Right lobe of liver (tissue), 6 donors: ENCODE data around the gene ELFN1. TPM values are rescaled to one million over a fixed set of nuclear protein-coding genes. Genes with fewer than 3 reads are reported as not detected.

Source experiments
- ATAC-seq, 4 donors: fragments of 200-7000 bp; cut with Tn5 transposase; one replicate each; pipeline ENCODE4 v1.9.1; 2020; ENCODE audit warnings: mild to moderate bottlenecking in 4 of 4, moderate library complexity in 4 of 4
- DNase-seq, 3 donors: peaks; one replicate each; pipeline ENCODE4 v3.0.0-alpha.2; 2020
- H3K27ac ChIP-seq, 3 donors: fragments of 200-600 bp; one replicate each; pipeline ENCODE4 v1.8.0; 2022
- H3K27me3 ChIP-seq, 2 donors: fragments of 200-600 bp; one replicate each; pipeline ENCODE4 v1.8.0; 2022
- H3K36me3 ChIP-seq, 4 donors: fragments of 200-600 bp; sonication (generic) in 1 of 4; one replicate each; pipeline versions ENCODE4 v1.5.1 to v1.8.0; 2017 to 2022; ENCODE audit warnings: control low read depth in 1 of 4
- H3K4me1 ChIP-seq, 4 donors: fragments of 200-600 bp; sonication (generic) in 1 of 4; one replicate each; pipeline versions ENCODE4 v1.5.1 to v1.8.0; 2017 to 2022; ENCODE audit warnings: control low read depth in 1 of 4
- H3K4me3 ChIP-seq, 3 donors: fragments of 200-600 bp; one replicate each; pipeline ENCODE4 v1.8.0; 2022
- H3K9me3 ChIP-seq, 4 donors: fragments of 200-600 bp; sonication (generic) in 1 of 4; one replicate each; pipeline versions ENCODE4 v1.5.1 to v1.8.0; 2017 to 2022; ENCODE audit warnings: control low read depth in 1 of 4
- CTCF ChIP-seq, 4 donors: fragments of 200-600 bp in 3 of 4; fragments of 450-650 bp in 1 of 4; IDR thresholded peaks; one replicate each; pipeline versions ENCODE4 v1.5.1 to v1.8.0; 2016 to 2022; ENCODE audit warnings: antibody characterized with exemption in 4 of 4, mild to moderate bottlenecking in 2 of 4
- POLR2A ChIP-seq: fragments of 450-650 bp; IDR thresholded peaks from one replicate; pipeline ENCODE4 v1.6.1; 2017; ENCODE audit warnings: antibody characterized with exemption, mild to moderate bottlenecking
- WGBS: methylation state at CpG from one replicate; pipeline ENCODE4 v1.1.6; 2018; ENCODE audit warnings: low coverage, low lambda C conversion rate; ENCODE audit not compliant: insufficient coverage; ENCODE audit errors: missing lambda C conversion rate; 5-methylcytosine and 5-hydroxymethylcytosine counted together
- intact Hi-C, 2 donors: fragments of 100-400 bp; cut with DNase I; formaldehyde crosslinking; loops; one replicate each; pipeline versions ENCODE4 v1.11.2 to v1.14.1; 2022
- total RNA-seq, 6 experiments: library from RNA; depleted of rRNA in 2 of 6; stranded (reverse); fragments of >200 nt in 2 of 6; fragmentation: NEBNext Ultra II Directional in 3 of 6; extraction: Animal tissue kit (Norgen Biotek cat#: 25700) in 3 of 6; gene quantifications; one replicate each; pipeline versions ENCODE4 v1.1.0 to v1.2.4, GENCODE V29; 2016 to 2023
- donor health status: DM: no; HTN: yes; CAD: no.
- donor health status: DM: no; HTN: no; CAD: no.
- donor health status: DM: no; HTN: no; CAD: no.
- donor health status: DM: no; HTN: yes; CAD: no.
- donor health status: DM: no; HTN: yes; CAD: no.

Gene ELFN1
- total RNA-seq, 6 experiments from 2014 or later, result 5.4 to 13.0 (median 7.5) TPM

GRCh38 chr7:1735806-1736483 lies 65.9 kb downstream of the ELFN1 start:
- DNase-seq, result no peak
- no peaks in the 10 kb centered on the region for H3K27me3 ChIP-seq

DNA sequence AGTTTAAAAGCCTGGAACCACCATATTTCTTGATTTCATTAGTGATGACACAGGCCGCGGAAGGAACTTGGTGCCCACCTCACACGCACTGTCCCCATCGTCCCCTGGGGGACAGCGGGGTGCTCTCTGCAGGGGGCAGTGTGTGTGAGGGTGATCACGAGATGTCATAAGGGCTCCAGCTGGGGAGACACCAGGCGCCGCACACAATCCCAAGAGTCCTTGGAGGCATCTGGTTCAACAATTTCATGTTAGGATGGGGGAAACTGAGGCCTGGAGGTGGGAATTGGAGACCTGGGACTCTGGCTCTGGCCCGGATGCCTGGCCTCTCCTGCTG lies 66.4 kb downstream of the ELFN1 start:
- DNase-seq, result no peak
- intact Hi-C loops, result no loop called here
- Histone ChIP-seq H3K27ac (no peak overlapping the region), H3K36me3 (no peaks in the 10 kb centered on the region), H3K27me3 (no peaks in the 10 kb centered on the region), H3K4me3 (no peak overlapping the region), H3K9me3 (no peaks in the 10 kb centered on the region), H3K4me1 (no peaks in the 10 kb centered on the region)
- 87% methylated on average over 3 of the region's 9 CpGs for WGBS
- no peak for ATAC-seq
- TF ChIP-seq CTCF (IDR thresholded peaks at IDR 0.05) (no peak), POLR2A (no peak)

More at GRCh38 chr7:1735806-1736483, 65.9 kb downstream of the ELFN1 start:
- intact Hi-C loops, result no loop called here
- no peaks in the 10 kb centered on the region for H3K36me3 ChIP-seq
- H3K4me3 ChIP-seq, result no peak overlapping the region
- no peak for TF ChIP-seq CTCF (IDR thresholded peaks at IDR 0.05)
- no peak overlapping the region for H3K27ac ChIP-seq
- no peaks in the 10 kb centered on the region for H3K9me3 ChIP-seq
- ATAC-seq, result no peak
- H3K4me1 ChIP-seq, result no peaks in the 10 kb centered on the region
- 84% methylated on average over 13 of the region's 29 CpGs for WGBS

DNA sequence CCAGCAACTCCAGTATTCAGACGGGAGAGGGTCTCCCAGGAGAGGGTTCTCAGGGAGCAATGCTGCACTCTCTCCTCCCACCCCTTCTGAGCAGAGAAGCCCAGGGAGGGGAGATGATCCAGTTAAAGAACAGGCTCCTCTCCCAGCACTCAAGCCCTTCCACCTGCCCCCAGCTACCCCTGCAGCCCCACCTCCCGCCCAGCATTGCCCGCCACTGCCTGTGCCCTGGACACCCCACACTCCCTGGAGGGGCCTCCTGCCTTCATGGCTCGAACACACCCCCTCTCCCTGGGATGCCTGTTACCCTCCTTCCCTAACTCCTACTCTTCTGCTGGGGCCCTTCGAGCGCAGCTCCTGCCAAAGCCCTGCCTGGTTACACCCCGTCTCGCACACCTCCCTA lies 66.8 kb downstream of the ELFN1 start:
- no peak for ATAC-seq
- no peak for DNase-seq
- H3K36me3 ChIP-seq, result no peaks in the 10 kb centered on the region
- H3K4me3 ChIP-seq, result no peak overlapping the region
- intact Hi-C loops, result no loop called here
- WGBS, result 93% methylated on average over 4 of the region's 8 CpGs
- no peaks in the 10 kb centered on the region for H3K27me3 ChIP-seq
- H3K27ac ChIP-seq, result no peak overlapping the region
- TF ChIP-seq POLR2A (no peak), CTCF (IDR thresholded peaks at IDR 0.05) (no peak)
- H3K9me3 ChIP-seq, result no peaks in the 10 kb centered on the region
- no peaks in the 10 kb centered on the region for H3K4me1 ChIP-seq

DNA sequence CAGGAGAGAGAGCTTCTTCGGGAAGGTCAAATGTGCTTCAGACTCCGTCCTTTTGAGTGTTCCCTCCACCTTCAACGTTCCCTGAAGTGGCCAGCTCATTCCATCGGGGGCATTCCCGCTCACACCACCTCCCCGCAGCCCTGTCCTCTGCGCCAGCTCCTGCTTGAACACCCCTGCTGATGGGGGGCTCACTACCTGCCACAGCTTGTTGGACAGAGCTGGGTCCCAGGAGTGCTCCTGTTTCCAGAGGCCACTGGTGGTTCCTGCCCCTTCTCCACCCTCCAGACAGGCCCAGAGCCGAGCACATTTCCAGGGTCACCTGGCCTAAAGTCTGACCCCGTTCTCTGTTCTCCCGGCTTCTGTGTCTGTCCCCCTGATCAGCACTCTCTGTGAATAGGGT lies 67.4 kb downstream of the ELFN1 start:
- Histone ChIP-seq H3K27ac (no peak overlapping the region), H3K36me3 (no peaks in the 10 kb centered on the region), H3K4me3 (no peak overlapping the region), H3K4me1 (no peaks in the 10 kb centered on the region), H3K9me3 (no peaks in the 10 kb centered on the region), H3K27me3 (no peaks in the 10 kb centered on the region)
- no peak for TF ChIP-seq POLR2A
- TF ChIP-seq CTCF (IDR thresholded peaks at IDR 0.05), result no peak
- intact Hi-C loops, result no loop called here
- DNase-seq, result no peak
- ATAC-seq, result no peak
- 85% methylated on average over 7 of the region's 10 CpGs for WGBS

- Histone ChIP-seq H3K27ac (no peak overlapping the region), H3K4me1 (peaks cover 0 to 4% (median 0%) of the 10 kb centered on the region in 4 donors), H3K27me3 (no peaks in the 10 kb centered on the region), H3K36me3 (no peaks in the 10 kb centered on the region), H3K9me3 (no peaks in the 10 kb centered on the region), H3K4me3 (no peak overlapping the region)
- intact Hi-C loops, result no loop called here
- no peak for DNase-seq
- ATAC-seq, result no peak
- TF ChIP-seq POLR2A (no peak), CTCF (IDR thresholded peaks at IDR 0.05) (no peak)
- 96% methylated on average over 12 of the region's 20 CpGs for WGBS
Measured at GRCh38 chr7:1737956-1738355, 67.9 kb downstream of the ELFN1 start.
